IPS-NIHi11 (cell line): Measurements from ENCODE around the gene CPLANE2.
"Not testable (repeated sequence)": the region's sequence is repeated elsewhere in the genome, so short reads cannot be mapped to it uniquely, and the experiment has no call there.

Experiments used
- DNase-seq: peaks from one replicate; pipeline ENCODE4 v3.0.0; 2012; ENCODE audit warnings: mixed read lengths, low spot score

CPLANE2 gene

GRCh38 chr1:16248603-16249516, 11.9 kb upstream of the CPLANE2 start:
- DNase-seq = no peak

GRCh38 chr1:16248007-16248436, 11.0 kb upstream of the CPLANE2 start:
- no peak for DNase-seq

GRCh38 chr1:16247441-16247840, 10.5 kb upstream of the CPLANE2 start:
- no peak for DNase-seq

- DNase-seq = no peak
Observed at GRCh38 chr1:16246961-16247360, 10.0 kb upstream of the CPLANE2 start.

- DNase-seq = not testable (repeated sequence)
Observed at GRCh38 chr1:16246239-16246638, 9.3 kb upstream of the CPLANE2 start.

- DNase-seq = no peak
Observed at GRCh38 chr1:16245476-16246196, 8.7 kb upstream of the CPLANE2 start.

GRCh38 chr1:16244650-16245285, 7.8 kb upstream of the CPLANE2 start:
- DNase-seq = no peak

- peak; percentile 90 for DNase-seq
Observed at GRCh38 chr1:16243936-16244649, 7.1 kb upstream of the CPLANE2 start.

- no peak for DNase-seq
Observed at GRCh38 chr1:16243215-16243610, 6.2 kb upstream of the CPLANE2 start.

- no peak for DNase-seq
Observed at GRCh38 chr1:16242556-16243214, 5.7 kb upstream of the CPLANE2 start.

- DNase-seq = no peak
Observed at GRCh38 chr1:16241221-16241708, 4.3 kb upstream of the CPLANE2 start.

GRCh38 chr1:16239972-16240491, 3.0 kb upstream of the CPLANE2 start:
- DNase-seq = no peak

GRCh38 chr1:16237343-16237830, 404 bp upstream of the CPLANE2 start:
- DNase-seq = no peak

GRCh38 chr1:16235944-16236510, 956 bp downstream of the CPLANE2 start:
- peak; percentile 62 for DNase-seq

- DNase-seq = no peak
Observed at GRCh38 chr1:16235347-16235746, 1.6 kb downstream of the CPLANE2 start.

GRCh38 chr1:16233431-16233830, 3.6 kb downstream of the CPLANE2 start:
- no peak for DNase-seq

- DNase-seq = no peak
Observed at GRCh38 chr1:16232316-16232710, 4.7 kb downstream of the CPLANE2 start.

- no peak for DNase-seq
Observed at GRCh38 chr1:16231331-16232315, 5.4 kb downstream of the CPLANE2 start.

GRCh38 chr1:16230744-16231143, 6.2 kb downstream of the CPLANE2 start:
- DNase-seq = no peak
